IPS DF 4.7 (cell line): Measurements from ENCODE around the gene TP53TG5.

Experiments
- DNase-seq: peaks from one replicate; pipeline ENCODE4 v3.0.0-alpha.2; 2013; ENCODE audit warnings: low spot score; ENCODE audit errors: extremely low read depth

The TP53TG5 gene

GRCh38 chr20:45328451-45328850 lies 49.7 kb downstream of the TP53TG5 start:
- no peak for DNase-seq

- DNase-seq, result no peak
Measured at GRCh38 chr20:45325371-45325770, 52.8 kb downstream of the TP53TG5 start.

DNA sequence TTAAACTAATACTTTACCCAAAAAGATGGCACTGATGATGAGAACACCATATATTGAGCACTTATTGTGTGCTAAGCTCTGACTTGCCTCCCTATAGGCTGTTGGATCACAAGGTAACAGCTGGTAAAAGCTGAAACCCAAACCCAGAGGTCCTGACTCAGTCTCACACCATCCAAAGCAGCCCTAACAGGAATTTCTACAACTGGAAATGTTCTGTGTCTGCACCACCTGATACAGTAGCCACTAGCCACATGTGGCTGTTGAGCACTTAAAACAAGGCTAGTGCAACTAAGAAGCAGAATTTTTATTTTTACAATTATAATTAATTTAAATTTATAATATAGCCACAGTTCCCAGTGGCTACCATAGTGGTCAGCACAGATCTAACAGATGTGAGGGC lies 54.4 kb downstream of the TP53TG5 start:
- no peak for DNase-seq

GRCh38 chr20:45322952-45323383 lies 55.2 kb downstream of the TP53TG5 start:
- DNase-seq, result no peak
